ENCODE measurements around the gene ACOXL. TPM values are rescaled to one million over a fixed set of nuclear protein-coding genes. Genes with fewer than 3 reads are reported as not detected.

Gene ACOXL
- total and polyA plus RNA-seq, 10 of the 15 experiments (the other 5 are each of a cell fraction or from before 2014, with no cell fraction given), result 0.05 to 1.3 (median 0.71) TPM

DNA sequence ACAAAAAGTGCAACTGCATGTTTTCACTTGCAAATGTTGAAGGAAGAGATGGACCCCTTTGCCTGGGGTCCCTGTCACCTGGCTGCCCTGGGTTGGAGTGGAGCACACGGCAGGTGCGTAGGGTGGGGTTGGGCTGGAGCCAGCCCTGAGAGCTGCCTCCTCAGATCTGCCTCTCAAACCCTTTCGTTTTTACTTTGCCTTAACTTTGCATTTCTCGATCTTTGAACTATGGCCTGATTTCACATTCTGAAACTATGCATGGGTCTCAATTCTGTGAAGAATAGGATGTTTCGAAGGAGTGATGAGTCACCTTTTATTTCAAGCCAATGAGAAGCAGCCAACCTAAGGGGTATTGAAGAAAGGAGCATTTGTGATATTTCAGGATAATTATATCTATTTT lies 132.8 kb downstream of the ACOXL start (continued):
- TF ChIP-seq E2F4 (IDR thresholded peaks at IDR 0.05; ENCODE audit: low read depth, low read length), result no peak
- no peak for TF ChIP-seq ZNF207 (IDR thresholded peaks at IDR 0.05; ENCODE audit: borderline replicate concordance)
- no peak for TF ChIP-seq BACH1 (IDR thresholded peaks at IDR 0.05; ENCODE audit: borderline replicate concordance)
- TF ChIP-seq RAD51 (IDR thresholded peaks at IDR 0.05), result no peak
- no peak for TF ChIP-seq MXI1 (IDR thresholded peaks at IDR 0.05; ENCODE audit: low read depth, low read length)
- no peak for TF ChIP-seq WRNIP1 (IDR thresholded peaks at IDR 0.05; ENCODE audit: borderline replicate concordance, low read depth, low read length)
- TF ChIP-seq YY1 (IDR thresholded peaks at IDR 0.05; ENCODE audit: low read depth, low read length), result no peak
- no peak for TF ChIP-seq SIN3A (IDR thresholded peaks at IDR 0.05; ENCODE audit: low read depth, low read length)
- TF ChIP-seq EZH2 (IDR thresholded peaks at IDR 0.05; ENCODE audit: borderline replicate concordance, control insufficient read depth, low read depth, low read length), result no peak
- no peak for TF ChIP-seq ETV6 (conservative IDR thresholded peaks at IDR 0.05 in 1 of 2, IDR thresholded peaks at IDR 0.05 in 1 of 2; ENCODE audit: borderline replicate concordance in 1 of 2, low read depth in 1 of 2)
- no peak for TF ChIP-seq SP1 (IDR thresholded peaks at IDR 0.05; ENCODE audit: low read depth, low read length)
- TF ChIP-seq, protein P1, sequence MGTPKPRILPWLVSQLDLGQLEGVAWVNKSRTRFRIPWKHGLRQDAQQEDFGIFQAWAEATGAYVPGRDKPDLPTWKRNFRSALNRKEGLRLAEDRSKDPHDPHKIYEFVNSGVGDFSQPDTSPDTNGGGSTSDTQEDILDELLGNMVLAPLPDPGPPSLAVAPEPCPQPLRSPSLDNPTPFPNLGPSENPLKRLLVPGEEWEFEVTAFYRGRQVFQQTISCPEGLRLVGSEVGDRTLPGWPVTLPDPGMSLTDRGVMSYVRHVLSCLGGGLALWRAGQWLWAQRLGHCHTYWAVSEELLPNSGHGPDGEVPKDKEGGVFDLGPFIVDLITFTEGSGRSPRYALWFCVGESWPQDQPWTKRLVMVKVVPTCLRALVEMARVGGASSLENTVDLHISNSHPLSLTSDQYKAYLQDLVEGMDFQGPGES (IDR thresholded peaks at IDR 0.05), result no peak
- no peak for TF ChIP-seq HCFC1 (IDR thresholded peaks at IDR 0.05; ENCODE audit: low read length)
- no peak for TF ChIP-seq FOXK2 (IDR thresholded peaks at IDR 0.05)
- no peak for TF ChIP-seq NR2C2 (IDR thresholded peaks at IDR 0.05; ENCODE audit: borderline replicate concordance, control insufficient read depth, insufficient read length, low read depth)
- TF ChIP-seq, protein P2, sequence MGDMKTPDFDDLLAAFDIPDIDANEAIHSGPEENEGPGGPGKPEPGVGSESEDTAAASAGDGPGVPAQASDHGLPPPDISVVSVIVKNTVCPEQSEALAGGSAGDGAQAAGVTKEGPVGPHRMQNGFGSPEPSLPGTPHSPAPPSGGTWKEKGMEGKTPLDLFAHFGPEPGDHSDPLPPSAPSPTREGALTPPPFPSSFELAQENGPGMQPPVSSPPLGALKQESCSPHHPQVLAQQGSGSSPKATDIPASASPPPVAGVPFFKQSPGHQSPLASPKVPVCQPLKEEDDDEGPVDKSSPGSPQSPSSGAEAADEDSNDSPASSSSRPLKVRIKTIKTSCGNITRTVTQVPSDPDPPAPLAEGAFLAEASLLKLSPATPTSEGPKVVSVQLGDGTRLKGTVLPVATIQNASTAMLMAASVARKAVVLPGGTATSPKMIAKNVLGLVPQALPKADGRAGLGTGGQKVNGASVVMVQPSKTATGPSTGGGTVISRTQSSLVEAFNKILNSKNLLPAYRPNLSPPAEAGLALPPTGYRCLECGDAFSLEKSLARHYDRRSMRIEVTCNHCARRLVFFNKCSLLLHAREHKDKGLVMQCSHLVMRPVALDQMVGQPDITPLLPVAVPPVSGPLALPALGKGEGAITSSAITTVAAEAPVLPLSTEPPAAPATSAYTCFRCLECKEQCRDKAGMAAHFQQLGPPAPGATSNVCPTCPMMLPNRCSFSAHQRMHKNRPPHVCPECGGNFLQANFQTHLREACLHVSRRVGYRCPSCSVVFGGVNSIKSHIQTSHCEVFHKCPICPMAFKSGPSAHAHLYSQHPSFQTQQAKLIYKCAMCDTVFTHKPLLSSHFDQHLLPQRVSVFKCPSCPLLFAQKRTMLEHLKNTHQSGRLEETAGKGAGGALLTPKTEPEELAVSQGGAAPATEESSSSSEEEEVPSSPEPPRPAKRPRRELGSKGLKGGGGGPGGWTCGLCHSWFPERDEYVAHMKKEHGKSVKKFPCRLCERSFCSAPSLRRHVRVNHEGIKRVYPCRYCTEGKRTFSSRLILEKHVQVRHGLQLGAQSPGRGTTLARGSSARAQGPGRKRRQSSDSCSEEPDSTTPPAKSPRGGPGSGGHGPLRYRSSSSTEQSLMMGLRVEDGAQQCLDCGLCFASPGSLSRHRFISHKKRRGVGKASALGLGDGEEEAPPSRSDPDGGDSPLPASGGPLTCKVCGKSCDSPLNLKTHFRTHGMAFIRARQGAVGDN (IDR thresholded peaks at IDR 0.05), result no peak
- TF ChIP-seq KDM1A (IDR thresholded peaks at IDR 0.05; ENCODE audit: borderline replicate concordance), result no peak
- TF ChIP-seq NFXL1 (IDR thresholded peaks at IDR 0.05; ENCODE audit: borderline replicate concordance), result no peak
- TF ChIP-seq, protein P3, sequence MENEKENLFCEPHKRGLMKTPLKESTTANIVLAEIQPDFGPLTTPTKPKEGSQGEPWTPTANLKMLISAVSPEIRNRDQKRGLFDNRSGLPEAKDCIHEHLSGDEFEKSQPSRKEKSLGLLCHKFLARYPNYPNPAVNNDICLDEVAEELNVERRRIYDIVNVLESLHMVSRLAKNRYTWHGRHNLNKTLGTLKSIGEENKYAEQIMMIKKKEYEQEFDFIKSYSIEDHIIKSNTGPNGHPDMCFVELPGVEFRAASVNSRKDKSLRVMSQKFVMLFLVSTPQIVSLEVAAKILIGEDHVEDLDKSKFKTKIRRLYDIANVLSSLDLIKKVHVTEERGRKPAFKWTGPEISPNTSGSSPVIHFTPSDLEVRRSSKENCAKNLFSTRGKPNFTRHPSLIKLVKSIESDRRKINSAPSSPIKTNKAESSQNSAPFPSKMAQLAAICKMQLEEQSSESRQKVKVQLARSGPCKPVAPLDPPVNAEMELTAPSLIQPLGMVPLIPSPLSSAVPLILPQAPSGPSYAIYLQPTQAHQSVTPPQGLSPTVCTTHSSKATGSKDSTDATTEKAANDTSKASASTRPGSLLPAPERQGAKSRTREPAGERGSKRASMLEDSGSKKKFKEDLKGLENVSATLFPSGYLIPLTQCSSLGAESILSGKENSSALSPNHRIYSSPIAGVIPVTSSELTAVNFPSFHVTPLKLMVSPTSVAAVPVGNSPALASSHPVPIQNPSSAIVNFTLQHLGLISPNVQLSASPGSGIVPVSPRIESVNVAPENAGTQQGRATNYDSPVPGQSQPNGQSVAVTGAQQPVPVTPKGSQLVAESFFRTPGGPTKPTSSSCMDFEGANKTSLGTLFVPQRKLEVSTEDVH (IDR thresholded peaks at IDR 0.05; ENCODE audit: low read depth, partially characterized antibody), result no peak
- peak; percentile 47 to 55; a peak in 2 of 4 replicates for TF ChIP-seq BHLHE40 (IDR thresholded peaks at IDR 0.05; ENCODE audit: borderline replicate concordance in 1 of 2, low read depth in 2 of 2, low read length in 1 of 2)
- TF ChIP-seq FOXM1 (IDR thresholded peaks at IDR 0.05; ENCODE audit: low read depth, low read length), result peak; percentile 60; the same call in 1 of the 2 replicates
- TF ChIP-seq IRF4 (IDR thresholded peaks at IDR 0.05; ENCODE audit: low read depth, low read length), result peak; percentile 66; the same call in 1 of the 2 replicates

Measured in GM12878 (cell line).